GM12865 (cell line): ENCODE measurements around the gene DAPK1.

Source experiments
- DNase-seq: peaks from one replicate; pipeline ENCODE4 v3.0.0; 2010; ENCODE audit warnings: low read depth
- H3K4me3 ChIP-seq: 2 replicates; pipeline ENCODE4 v1.5.1; 2011; ENCODE audit warnings: mild to moderate bottlenecking, low read depth, low read length, control low read depth
- TF ChIP-seq, protein P1 (sequence below): IDR thresholded peaks from 2 replicates; pipeline ENCODE4 v1.5.1; 2011; ENCODE audit warnings: low read length, control low read depth, low read depth, inconsistent platforms; ENCODE audit not compliant: insufficient read depth; ENCODE audit errors: missing control alignments

DAPK1 gene

DNA sequence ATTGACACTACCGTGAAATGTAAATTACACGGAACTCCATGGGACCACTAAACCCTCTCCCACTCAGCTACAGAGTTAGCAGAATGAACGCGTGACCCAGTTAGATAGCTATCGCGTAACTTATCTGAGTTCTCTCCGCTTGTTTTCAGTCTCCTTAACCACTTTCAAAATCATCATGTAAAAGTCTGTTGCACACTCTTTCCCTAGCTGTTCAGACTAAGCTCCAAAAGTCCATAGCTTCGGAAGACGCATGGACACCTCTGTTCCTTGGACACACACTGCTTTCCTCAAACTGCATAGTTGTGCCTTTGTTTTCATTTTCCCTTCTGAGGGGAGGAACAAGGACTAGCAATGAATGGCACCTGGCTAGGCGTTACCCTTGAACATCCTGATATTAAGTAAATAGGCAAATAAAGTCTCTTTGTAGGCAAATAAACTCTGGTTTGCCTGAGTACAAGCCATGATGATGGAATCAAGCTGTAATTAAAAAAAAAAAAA, 83.3 kb downstream of the DAPK1 start:
- no peak overlapping the region for H3K4me3 ChIP-seq
- DNase-seq: no peak
- TF ChIP-seq, protein P1, sequence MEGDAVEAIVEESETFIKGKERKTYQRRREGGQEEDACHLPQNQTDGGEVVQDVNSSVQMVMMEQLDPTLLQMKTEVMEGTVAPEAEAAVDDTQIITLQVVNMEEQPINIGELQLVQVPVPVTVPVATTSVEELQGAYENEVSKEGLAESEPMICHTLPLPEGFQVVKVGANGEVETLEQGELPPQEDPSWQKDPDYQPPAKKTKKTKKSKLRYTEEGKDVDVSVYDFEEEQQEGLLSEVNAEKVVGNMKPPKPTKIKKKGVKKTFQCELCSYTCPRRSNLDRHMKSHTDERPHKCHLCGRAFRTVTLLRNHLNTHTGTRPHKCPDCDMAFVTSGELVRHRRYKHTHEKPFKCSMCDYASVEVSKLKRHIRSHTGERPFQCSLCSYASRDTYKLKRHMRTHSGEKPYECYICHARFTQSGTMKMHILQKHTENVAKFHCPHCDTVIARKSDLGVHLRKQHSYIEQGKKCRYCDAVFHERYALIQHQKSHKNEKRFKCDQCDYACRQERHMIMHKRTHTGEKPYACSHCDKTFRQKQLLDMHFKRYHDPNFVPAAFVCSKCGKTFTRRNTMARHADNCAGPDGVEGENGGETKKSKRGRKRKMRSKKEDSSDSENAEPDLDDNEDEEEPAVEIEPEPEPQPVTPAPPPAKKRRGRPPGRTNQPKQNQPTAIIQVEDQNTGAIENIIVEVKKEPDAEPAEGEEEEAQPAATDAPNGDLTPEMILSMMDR: no peak

DNA sequence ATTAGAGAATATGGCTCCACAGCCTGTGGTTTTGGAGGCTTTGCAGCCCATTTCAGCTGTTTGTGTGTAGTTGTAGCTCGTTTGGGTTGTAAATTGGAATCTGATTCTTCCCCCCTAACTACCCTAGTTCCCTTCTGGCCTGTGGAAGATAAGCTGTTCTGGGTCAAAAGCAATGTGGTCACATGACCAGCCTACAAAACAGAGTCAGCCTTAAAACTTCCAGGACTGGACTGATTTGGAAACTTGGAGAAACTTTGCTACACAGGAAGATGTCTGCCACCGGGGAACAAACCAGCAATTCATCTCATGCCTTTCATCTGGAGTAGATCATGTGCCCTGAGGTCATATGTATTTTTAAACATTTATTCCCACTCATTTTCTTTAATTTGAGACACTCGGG, 83.8 kb downstream of the DAPK1 start:
- TF ChIP-seq, protein P1: no peak
- DNase-seq: no peak
- H3K4me3 ChIP-seq: no peak overlapping the region

GRCh38 chr9:87581949-87582637, 84.4 kb downstream of the DAPK1 start:
- no peak for DNase-seq
- H3K4me3 ChIP-seq: no peak overlapping the region
- TF ChIP-seq, protein P1: no peak

GRCh38 chr9:87584326-87584725, 86.7 kb downstream of the DAPK1 start:
- TF ChIP-seq, protein P1: no peak
- no peak for DNase-seq
- H3K4me3 ChIP-seq: no peak overlapping the region

DNA sequence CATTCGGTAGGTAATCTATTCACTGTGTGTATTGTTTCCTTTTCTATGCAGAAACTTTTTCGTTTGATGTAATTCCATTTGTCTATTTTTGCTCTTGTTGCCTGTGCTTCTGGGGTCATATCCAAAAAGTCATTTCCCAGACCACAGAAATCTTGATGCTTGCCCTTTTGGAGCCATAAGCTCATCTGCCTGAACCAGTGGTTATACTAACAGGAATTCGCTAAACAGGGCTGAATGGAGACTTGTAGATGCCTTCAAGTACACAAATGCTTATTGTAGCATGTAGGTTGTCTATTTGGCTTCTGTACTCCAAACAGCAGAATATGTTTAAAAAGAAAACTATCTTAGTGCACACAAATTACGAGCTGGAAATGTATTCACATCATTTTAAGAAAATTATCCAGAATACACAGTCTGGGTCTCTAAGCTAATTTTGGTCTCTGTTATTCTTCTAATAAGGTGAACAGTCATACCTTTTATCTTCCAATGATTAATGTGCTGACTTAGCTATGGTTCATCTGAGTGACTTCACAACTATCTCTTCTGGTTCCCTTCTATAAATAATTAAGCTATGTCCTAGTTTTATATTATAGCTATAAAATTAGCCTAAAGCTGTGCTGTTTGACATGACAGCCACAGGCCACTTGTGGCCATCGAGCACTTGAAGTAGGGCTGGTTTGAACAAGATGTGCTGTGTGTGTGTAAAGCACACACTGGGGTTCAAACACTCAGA, 87.6 kb downstream of the DAPK1 start:
- TF ChIP-seq, protein P1: no peak
- DNase-seq: no peak
- no peak overlapping the region for H3K4me3 ChIP-seq

- TF ChIP-seq, protein P1: no peak
- DNase-seq: no peak
- H3K4me3 ChIP-seq: no peak overlapping the region
Measured at GRCh38 chr9:87586731-87587355, 89.2 kb downstream of the DAPK1 start.
